A673 (cell line): ENCODE measurements around the gene GPR150. TPM values are rescaled to one million over a fixed set of nuclear protein-coding genes. Genes with fewer than 3 reads are reported as not detected.

Experiments used
- BruUV-seq: library from RNA; stranded (reverse); fragments of 400-500 nt; replicated peaks from 2 replicates; lab custom pipeline; 2021; lab: Mats Ljungman, UMichigan
- CTCF ChIA-PET: fragments of 300-600 bp; sonication (Branson Sonifier 250); formaldehyde crosslinking; loops from one replicate; lab custom pipeline; 2022; ENCODE audit warnings: antibody characterized with exemption; lab: Charles Lee
- POLR2A ChIA-PET: fragments of 300-600 bp; sonication (Branson Sonifier 250); formaldehyde crosslinking; loops from one replicate; lab custom pipeline; 2022; ENCODE audit warnings: antibody characterized with exemption; ENCODE audit not compliant: low non-redundant PET; lab: Charles Lee
- DNase-seq: peaks from one replicate; pipeline ENCODE4 v3.0.0-alpha.2; 2015; ENCODE audit warnings: low spot score
- H3K27ac ChIP-seq: fragments of 200-600 bp; sonication (generic); 2 replicates; pipeline ENCODE4 v1.5.1; 2016; ENCODE audit warnings: mixed run types, low read depth, mild to moderate bottlenecking, mixed read lengths, antibody characterized with exemption, low read length; ENCODE audit not compliant: poor library complexity, severe bottlenecking
- H3K27me3 ChIP-seq: fragments of 200-600 bp; sonication (generic); replicated peaks from 2 replicates; pipeline ENCODE4 v1.6.1; 2017; ENCODE audit warnings: mixed run types, low read depth, mild to moderate bottlenecking, mixed read lengths, antibody characterized with exemption, low read length; ENCODE audit not compliant: insufficient read depth, poor library complexity
- H3K36me3 ChIP-seq: fragments of 200-600 bp; sonication (generic); 2 replicates; pipeline ENCODE4 v1.6.1; 2016; ENCODE audit warnings: mixed run types, mild to moderate bottlenecking, mixed read lengths, antibody characterized with exemption, low read length; ENCODE audit not compliant: insufficient read depth, poor library complexity, severe bottlenecking
- H3K4me1 ChIP-seq: fragments of 200-600 bp; sonication (generic); 2 replicates; pipeline ENCODE4 v1.6.1; 2017; ENCODE audit warnings: mixed run types, mild to moderate bottlenecking, mixed read lengths, antibody characterized with exemption, low read length; ENCODE audit not compliant: insufficient read depth, poor library complexity, severe bottlenecking
- H3K4me3 ChIP-seq: fragments of 200-600 bp; sonication (generic); 2 replicates; pipeline ENCODE4 v1.5.1; 2016; ENCODE audit warnings: low read depth, mixed run types, mild to moderate bottlenecking, mixed read lengths, low read length; ENCODE audit not compliant: poor library complexity, severe bottlenecking
- H3K9me3 ChIP-seq: fragments of 200-600 bp; sonication (generic); 2 replicates; pipeline ENCODE4 v1.6.1; 2016; ENCODE audit warnings: mixed run types, low read depth, mild to moderate bottlenecking, mixed read lengths, antibody characterized with exemption, low read length; ENCODE audit not compliant: poor library complexity, severe bottlenecking
- EZH2 ChIP-seq: fragments of 200-600 bp; sonication (generic); IDR thresholded peaks from 2 replicates; pipeline ENCODE4 v1.6.1; 2017; ENCODE audit warnings: borderline replicate concordance, low read depth, mild to moderate bottlenecking, mixed read lengths, antibody characterized with exemption, low read length; ENCODE audit not compliant: poor library complexity, severe bottlenecking
- intact Hi-C: fragments of 100-400 bp; cut with micrococcal nuclease; formaldehyde crosslinking; loops from one replicate; pipeline ENCODE4 v1.10.0; 2022; ENCODE audit not compliant: unreplicated experiment
- total RNA-seq: library from RNA; stranded (reverse); gene quantifications from 2 replicates; pipeline ENCODE4 v1.2.3, GENCODE V29; 2021
- TF ChIP-seq, protein P1 (sequence below): fragments of 300-800, 200-600 bp; sonication (generic); conservative IDR thresholded peaks from 2 replicates; pipeline ENCODE4 v1.5.1; 2017; ENCODE audit warnings: low read depth, mild to moderate bottlenecking, antibody characterized with exemption, low read length, moderate library complexity, mixed read lengths

Gene GPR150
- total RNA-seq, 1 experiment from 2014 or later, result 0.13 TPM

DNA sequence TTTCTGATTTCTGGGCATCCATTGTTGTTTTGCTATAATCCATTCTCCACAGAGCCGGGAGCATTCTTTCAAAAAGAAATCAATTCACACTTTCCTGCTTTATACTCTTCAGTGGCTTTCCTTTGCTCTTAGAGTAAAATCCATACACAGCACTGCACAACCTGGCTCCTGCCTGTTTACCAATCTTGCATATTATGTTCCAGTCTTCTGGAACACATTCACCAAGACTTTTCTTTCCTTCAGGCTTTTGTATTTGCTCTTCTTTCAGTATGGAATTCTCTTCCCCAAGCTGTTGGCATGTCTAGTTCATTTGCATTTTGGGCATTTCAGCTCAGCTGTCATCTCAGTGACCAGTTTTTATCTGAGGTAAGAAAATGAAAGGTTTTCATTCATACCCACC, 33.0 kb downstream of the GPR150 start:
- Histone ChIP-seq H3K4me1 (no peaks in the 10 kb centered on the region), H3K27ac (no peak overlapping the region), H3K36me3 (no peaks in the 10 kb centered on the region), H3K9me3 (no peaks in the 10 kb centered on the region), H3K27me3 (no peaks in the 10 kb centered on the region), H3K4me3 (no peak overlapping the region)
- ChIA-PET CTCF (no interaction called here), POLR2A (no interaction called here)
- no peak for DNase-seq
- no peak for TF ChIP-seq EZH2
- TF ChIP-seq, protein P1, sequence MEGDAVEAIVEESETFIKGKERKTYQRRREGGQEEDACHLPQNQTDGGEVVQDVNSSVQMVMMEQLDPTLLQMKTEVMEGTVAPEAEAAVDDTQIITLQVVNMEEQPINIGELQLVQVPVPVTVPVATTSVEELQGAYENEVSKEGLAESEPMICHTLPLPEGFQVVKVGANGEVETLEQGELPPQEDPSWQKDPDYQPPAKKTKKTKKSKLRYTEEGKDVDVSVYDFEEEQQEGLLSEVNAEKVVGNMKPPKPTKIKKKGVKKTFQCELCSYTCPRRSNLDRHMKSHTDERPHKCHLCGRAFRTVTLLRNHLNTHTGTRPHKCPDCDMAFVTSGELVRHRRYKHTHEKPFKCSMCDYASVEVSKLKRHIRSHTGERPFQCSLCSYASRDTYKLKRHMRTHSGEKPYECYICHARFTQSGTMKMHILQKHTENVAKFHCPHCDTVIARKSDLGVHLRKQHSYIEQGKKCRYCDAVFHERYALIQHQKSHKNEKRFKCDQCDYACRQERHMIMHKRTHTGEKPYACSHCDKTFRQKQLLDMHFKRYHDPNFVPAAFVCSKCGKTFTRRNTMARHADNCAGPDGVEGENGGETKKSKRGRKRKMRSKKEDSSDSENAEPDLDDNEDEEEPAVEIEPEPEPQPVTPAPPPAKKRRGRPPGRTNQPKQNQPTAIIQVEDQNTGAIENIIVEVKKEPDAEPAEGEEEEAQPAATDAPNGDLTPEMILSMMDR, result no peak
- intact Hi-C loops, result no loop called here
- BruUV-seq, result no TSS peak

DNA sequence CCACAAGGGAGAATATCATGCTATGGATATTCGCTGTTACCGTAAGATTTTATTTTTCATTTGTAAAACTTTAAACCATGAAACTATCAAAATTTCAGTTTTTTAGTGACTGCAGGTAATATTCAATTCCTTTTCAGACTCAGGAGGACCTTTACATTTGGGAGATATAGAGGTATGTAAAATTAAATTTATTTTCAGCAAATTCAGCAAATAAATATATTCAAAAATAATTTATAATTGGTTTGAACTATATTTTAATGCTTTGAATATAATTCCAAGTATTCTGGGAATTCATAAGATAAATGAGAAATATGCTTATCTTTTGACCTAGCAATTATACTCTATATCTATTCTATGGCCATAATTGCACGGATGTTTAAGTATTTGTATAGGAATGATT, 34.3 kb downstream of the GPR150 start:
- TF ChIP-seq EZH2, result no peak
- TF ChIP-seq, protein P1, result no peak
- Histone ChIP-seq H3K9me3 (no peaks in the 10 kb centered on the region), H3K4me1 (no peaks in the 10 kb centered on the region), H3K36me3 (no peaks in the 10 kb centered on the region), H3K4me3 (no peak overlapping the region), H3K27me3 (no peaks in the 10 kb centered on the region), H3K27ac (no peak overlapping the region)
- CTCF ChIA-PET, result no interaction called here
- no TSS peak for BruUV-seq
- no peak for DNase-seq
- intact Hi-C loops, result no loop called here
- POLR2A ChIA-PET, result interaction anchor here (0.5 kb wide), 1 partner anchor 93 kb away, joined by 3 read pairs; no protein-coding TSS in a partner anchor

DNA sequence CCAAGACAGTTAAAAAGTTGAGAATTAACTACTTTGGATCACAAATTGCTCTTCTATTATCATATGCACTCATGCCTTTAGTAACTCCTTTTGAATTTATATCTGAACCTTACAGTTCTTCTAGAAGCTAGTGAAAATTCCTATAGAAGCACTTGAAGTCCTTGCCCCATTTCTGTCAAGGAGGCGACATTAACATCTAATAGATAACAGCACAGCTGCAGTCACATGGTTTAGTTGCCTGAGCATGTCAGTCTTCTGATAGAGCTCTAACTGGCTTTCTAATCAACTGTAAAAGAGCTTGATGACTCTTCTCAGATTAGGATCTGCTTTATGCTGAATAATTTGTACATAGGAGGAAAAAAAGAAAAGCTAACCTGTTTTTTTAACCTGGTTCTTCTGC, 35.7 kb downstream of the GPR150 start:
- POLR2A ChIA-PET, result interaction anchor here (0.6 kb wide), 1 partner anchor 86 kb away, joined by 4 read pairs; no protein-coding TSS in a partner anchor

More for the DNA sequence above, 35.7 kb downstream of the GPR150 start:
- intact Hi-C loops, result no loop called here
- Histone ChIP-seq H3K27me3 (no peaks in the 10 kb centered on the region), H3K4me3 (no peak overlapping the region), H3K9me3 (no peaks in the 10 kb centered on the region), H3K36me3 (no peaks in the 10 kb centered on the region), H3K4me1 (no peaks in the 10 kb centered on the region), H3K27ac (no peak overlapping the region)
- CTCF ChIA-PET, result no interaction called here
- no TSS peak for BruUV-seq
- TF ChIP-seq, protein P1, result no peak
- TF ChIP-seq EZH2, result no peak
- DNase-seq, result no peak
